Measurements from ENCODE around the gene SOX9.
"Not testable (repeated sequence)": the region's sequence is repeated elsewhere in the genome, so short reads cannot be mapped to it uniquely, and the experiment has no call there.

SOX9 gene

GRCh38 chr17:72126575-72127486 lies 6.0 kb downstream of the SOX9 start:
- DNase-seq (ENCODE audit: low read depth in 2 of 2), result no peak

- DNase-seq (ENCODE audit: low read depth in 2 of 2), result no peak
Measured at GRCh38 chr17:72128039-72128438, 7.2 kb downstream of the SOX9 start.

GRCh38 chr17:72134608-72135394 lies 14.0 kb downstream of the SOX9 start:
- no peak for DNase-seq (ENCODE audit: low read depth in 2 of 2)

GRCh38 chr17:72135546-72136325 lies 14.9 kb downstream of the SOX9 start:
- no peak for DNase-seq (ENCODE audit: low read depth in 2 of 2)

GRCh38 chr17:72136692-72137091 lies 15.9 kb downstream of the SOX9 start:
- no peak for DNase-seq (ENCODE audit: low read depth in 2 of 2)

- no peak for DNase-seq (ENCODE audit: low read depth in 2 of 2)
Measured at GRCh38 chr17:72137161-72137560, 16.3 kb downstream of the SOX9 start.

- no peak for DNase-seq (ENCODE audit: low read depth in 2 of 2)
Measured at GRCh38 chr17:72139212-72139611, 18.4 kb downstream of the SOX9 start.

- DNase-seq (ENCODE audit: low read depth in 2 of 2), result no peak
Measured at GRCh38 chr17:72141336-72141735, 20.5 kb downstream of the SOX9 start.

GRCh38 chr17:72142097-72142496 lies 21.3 kb downstream of the SOX9 start:
- not testable (repeated sequence) for DNase-seq (ENCODE audit: low read depth in 2 of 2)

GRCh38 chr17:72142614-72143013 lies 21.8 kb downstream of the SOX9 start:
- no peak for DNase-seq (ENCODE audit: low read depth in 2 of 2)

- DNase-seq (ENCODE audit: low read depth in 2 of 2), result no peak
Measured at GRCh38 chr17:72143245-72143644, 22.4 kb downstream of the SOX9 start.

GRCh38 chr17:72144101-72144500 lies 23.3 kb downstream of the SOX9 start:
- no peak for DNase-seq (ENCODE audit: low read depth in 2 of 2)

GRCh38 chr17:72145562-72145961 lies 24.7 kb downstream of the SOX9 start:
- no peak for DNase-seq (ENCODE audit: low read depth in 2 of 2)

GRCh38 chr17:72145962-72146361 lies 25.1 kb downstream of the SOX9 start:
- DNase-seq (ENCODE audit: low read depth in 2 of 2), result no peak

GRCh38 chr17:72146371-72146770 lies 25.6 kb downstream of the SOX9 start:
- no peak for DNase-seq (ENCODE audit: low read depth in 2 of 2)

GRCh38 chr17:72150632-72151460 lies 30.0 kb downstream of the SOX9 start:
- no peak for DNase-seq (ENCODE audit: low read depth in 2 of 2)

- no peak for DNase-seq (ENCODE audit: low read depth in 2 of 2)
Measured at GRCh38 chr17:72151565-72152386, 31.0 kb downstream of the SOX9 start.

- no peak for DNase-seq (ENCODE audit: low read depth in 2 of 2)
Measured at GRCh38 chr17:72152387-72152929, 31.6 kb downstream of the SOX9 start.

GRCh38 chr17:72158895-72159885 lies 38.4 kb downstream of the SOX9 start:
- DNase-seq (ENCODE audit: low read depth in 2 of 2), result no peak

All from activated CD8-positive, alpha-beta memory T cell treated with anti-CD3 and anti-CD28 coated beads for 4 hours (primary cell).